SK-N-SH (cell line): Measurements from ENCODE around the gene NYAP1. TPM values are rescaled to one million over a fixed set of nuclear protein-coding genes. Genes with fewer than 3 reads are reported as not detected.
A peak's percentile ranks its signal among the peaks of the same experiment; 100 is the strongest.
"Not testable (repeated sequence)": the region's sequence is repeated elsewhere in the genome, so short reads cannot be mapped to it uniquely, and the experiment has no call there.

Experiments
- CTCF ChIA-PET: fragments of 300-600, 350-600 bp; formaldehyde crosslinking; extraction: SDS; loops from one replicate; lab custom pipeline; 2021; lab: Yijun Ruan, JAX
- POLR2A ChIA-PET: fragments of 350-600 bp; sonication (Branson Sonifier 250); formaldehyde crosslinking; extraction: SDS; loops from one replicate; lab custom pipeline; 2020; ENCODE audit warnings: antibody characterized with exemption, inconsistent platforms; lab: Yijun Ruan, JAX
- DNase-seq: peaks from one replicate; pipeline ENCODE4 v3.0.0; 2012
- H2AFZ ChIP-seq: fragments of 200-600 bp; sonication (generic); 2 replicates; pipeline ENCODE4 v1.8.1; 2016; ENCODE audit warnings: antibody characterized with exemption, mild to moderate bottlenecking, low read depth
- H3F3A ChIP-seq: fragments of 200-600 bp; sonication (generic); replicated peaks from 2 replicates; pipeline ENCODE3; 2016; ENCODE audit warnings: antibody characterized with exemption, mild to moderate bottlenecking; ENCODE audit not compliant: insufficient read depth
- H3K27ac ChIP-seq, 2 experiments: fragments of 200-500 bp in 1 of 2; fragments of 200-600 bp in 1 of 2; sonication (Bioruptor generic) in 1 of 2; sonication (generic), shearing (Covaris generic) in 1 of 2; 2 replicates each; pipeline versions ENCODE4 v1.5.1 to v1.6.1; 2014 to 2016; ENCODE audit warnings: low read depth in 2 of 2, inconsistent platforms in 1 of 2, low read length in 1 of 2, mild to moderate bottlenecking in 1 of 2, mixed read lengths in 1 of 2
- H3K27me3 ChIP-seq: fragments of 200-600 bp; sonication (generic), shearing (Covaris generic); 2 replicates; pipeline ENCODE4 v1.6.1; 2016; ENCODE audit warnings: mixed run types; ENCODE audit not compliant: insufficient read depth
- H3K36me3 ChIP-seq, 2 experiments: fragments of 200-500 bp in 1 of 2; fragments of 200-600 bp in 1 of 2; sonication (Bioruptor generic) in 1 of 2; sonication (generic) in 1 of 2; replicated peaks in 1 of 2; 2 replicates each; pipeline versions ENCODE3 to v1.5.1; 2014 to 2016; ENCODE audit warnings: low read length in 1 of 2, mild to moderate bottlenecking in 1 of 2; ENCODE audit not compliant: insufficient read depth in 2 of 2, control insufficient read depth in 1 of 2
- H3K4me1 ChIP-seq, 2 experiments: fragments of 200-500 bp in 1 of 2; fragments of 200-600 bp in 1 of 2; sonication (Bioruptor generic) in 1 of 2; sonication (generic), shearing (Covaris generic) in 1 of 2; 2 replicates each; pipeline versions ENCODE4 v1.5.1 to v1.6.1; 2014 to 2016; ENCODE audit warnings: low read depth in 1 of 2, low read length in 1 of 2, mixed run types in 1 of 2; ENCODE audit not compliant: insufficient read depth in 2 of 2, control insufficient read depth in 1 of 2
- H3K4me2 ChIP-seq: fragments of 200-600 bp; sonication (generic), shearing (Covaris generic); 2 replicates; pipeline ENCODE4 v1.6.1; 2017; ENCODE audit warnings: mixed run types
- H3K4me3 ChIP-seq, 2 experiments: fragments of 200-500 bp in 1 of 2; fragments of 200-600 bp in 1 of 2; sonication (Bioruptor generic) in 1 of 2; sonication (generic), shearing (Covaris generic) in 1 of 2; 2 replicates each; pipeline versions ENCODE4 v1.5.1 to v1.8.1; 2014 to 2016; ENCODE audit warnings: low read depth in 2 of 2, inconsistent platforms in 1 of 2, low read length in 1 of 2, mild to moderate bottlenecking in 1 of 2, mixed read lengths in 1 of 2, moderate library complexity in 1 of 2
- H3K79me2 ChIP-seq: fragments of 200-600 bp; sonication (generic); 2 replicates; pipeline ENCODE4 v1.8.1; 2017; ENCODE audit warnings: mild to moderate bottlenecking; ENCODE audit not compliant: insufficient read depth
- H3K9ac ChIP-seq: fragments of 200-600 bp; sonication (generic); 2 replicates; pipeline ENCODE4 v1.6.1; 2017; ENCODE audit warnings: mixed run types
- H3K9me2 ChIP-seq: fragments of 200-600 bp; sonication (generic); 2 replicates; pipeline ENCODE4 v1.6.1; 2017; ENCODE audit warnings: mixed run types
- H3K9me3 ChIP-seq: fragments of 200-600 bp; sonication (generic); 2 replicates; pipeline ENCODE4 v1.6.1; 2017; ENCODE audit warnings: mixed run types, mild to moderate bottlenecking, moderate library complexity
- H4K20me1 ChIP-seq: fragments of 200-600 bp; sonication (generic); 2 replicates; pipeline ENCODE4 v1.6.1; 2017; ENCODE audit warnings: mild to moderate bottlenecking, mixed run types; ENCODE audit not compliant: insufficient read depth
- ELF1 ChIP-seq: IDR thresholded peaks from 2 replicates; pipeline ENCODE4 v1.4.0; 2012
- FOSL2 ChIP-seq: IDR thresholded peaks from 2 replicates; pipeline ENCODE4 v1.4.0; 2012; ENCODE audit warnings: low read depth, mild to moderate bottlenecking, moderate library complexity, borderline replicate concordance
- IRF3 ChIP-seq: fragments of 150-350 bp; IDR thresholded peaks from 2 replicates; pipeline ENCODE4 v1.6.1; 2016; ENCODE audit warnings: mild to moderate bottlenecking, low read depth, low read length
- MEF2A ChIP-seq: IDR thresholded peaks from 2 replicates; pipeline ENCODE4 v1.4.0; 2012; ENCODE audit warnings: low read depth, borderline replicate concordance
- POLR2AphosphoS5 ChIP-seq: IDR thresholded peaks from 2 replicates; pipeline ENCODE4 v1.6.1; 2012; ENCODE audit warnings: low read depth, low read length
- RFX5 ChIP-seq: IDR thresholded peaks from 2 replicates; pipeline ENCODE4 v1.6.1; 2012; ENCODE audit warnings: mild to moderate bottlenecking, improper control_type of control experiment, low read length
- ZBTB33 ChIP-seq: IDR thresholded peaks from 2 replicates; pipeline ENCODE4 v1.4.0; 2012; ENCODE audit warnings: low read depth, borderline replicate concordance
- WGBS: methylation state at CpG from one replicate; pipeline ENCODE4 v1.1.6; 2017; ENCODE audit warnings: low lambda C conversion rate; 5-methylcytosine and 5-hydroxymethylcytosine counted together
- polyA plus RNA-seq, 3 experiments: library from polyadenylated mRNA; depleted of rRNA; stranded (reverse); fragments of >200 nt; gene quantifications; 2 replicates each; pipeline ENCODE4 v1.2.3, GENCODE V29; 2012

Gene NYAP1
- polyA plus RNA-seq, 1 of the 3 experiments (the other 2 are of a cell fraction), result 6.0 TPM

DNA sequence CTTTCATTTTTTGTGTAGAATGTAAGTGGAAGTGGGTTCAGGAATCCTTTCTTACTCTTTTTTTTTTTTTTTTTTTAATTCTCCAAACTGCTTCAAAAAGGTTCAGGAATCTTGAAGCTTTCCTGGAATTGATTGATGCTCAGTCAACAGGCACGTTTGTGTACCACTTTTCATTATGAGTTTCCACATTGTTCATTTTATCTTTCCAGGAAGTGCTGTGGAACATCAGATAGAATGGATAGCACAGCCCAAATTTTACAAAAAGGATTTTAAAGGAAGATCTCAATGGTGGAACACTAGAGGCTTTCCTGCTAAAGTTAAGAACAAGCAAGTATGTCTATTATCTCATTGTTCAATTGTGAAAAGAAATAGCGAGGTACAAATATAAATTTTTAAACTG lies 45.6 kb upstream of the NYAP1 start:
- POLR2A ChIA-PET, result interaction anchor here (1.6 kb wide), 1 partner anchor 10 kb away, joined by 7 read pairs; the partner anchor contains the start of gene ZCWPW1
- DNase-seq, result no peak

GRCh38 chr7:100438731-100439130 lies 45.0 kb upstream of the NYAP1 start:
- POLR2A ChIA-PET, H2AFZ ChIP-seq, H3K9me3 ChIP-seq, H3K27me3 ChIP-seq, H3K9ac ChIP-seq, H3K4me3 ChIP-seq, H3K27ac ChIP-seq, H3K9me2 ChIP-seq, DNase-seq, H3K4me2 ChIP-seq, H4K20me1 ChIP-seq: not testable (repeated sequence)
- peaks cover 6 to 16% of the 10 kb centered on the region in 2 experiments; a peak in 3 of 4 replicates for H3K4me1 ChIP-seq
- H3K79me2 ChIP-seq, result peaks cover 22% of the 10 kb centered on the region
- CTCF ChIA-PET, result interaction anchor here (0.7 to 3.0 kb wide), 4 partner anchors 12 to 310 kb away, joined by 3 to 21 read pairs (median 8); no protein-coding TSS in a partner anchor
- H3F3A ChIP-seq, result peaks cover 37% of the 10 kb centered on the region
- H3K36me3 ChIP-seq, result peaks cover 14 to 16% of the 10 kb centered on the region in 2 experiments
- WGBS, result 91% methylated on average over 8 of the region's 8 CpGs

More for the DNA sequence above, 45.6 kb upstream of the NYAP1 start:
- Histone ChIP-seq H3K9me3 (no peaks in the 10 kb centered on the region), H3K36me3 (peaks cover 20 to 22% of the 10 kb centered on the region in 2 experiments), H3K9ac (no peak overlapping the region), H3K4me2 (no peak overlapping the region), H3K4me3 (no peak overlapping the region), H3K9me2 (no peaks in the 10 kb centered on the region), H3K27ac (no peak overlapping the region), H3K4me1 (peaks cover 6 to 21% of the 10 kb centered on the region in 2 experiments; a peak in 3 of 4 replicates), H3K79me2 (peaks cover 27% of the 10 kb centered on the region), H2AFZ (no peak overlapping the region), H3F3A (peaks cover 42% of the 10 kb centered on the region), H3K27me3 (no peaks in the 10 kb centered on the region), H4K20me1 (no peaks in the 10 kb centered on the region)
- TF ChIP-seq POLR2AphosphoS5 (no peak), RFX5 (no peak), ELF1 (no peak), FOSL2 (no peak), ZBTB33 (no peak), IRF3 (no peak), MEF2A (no peak)
- CTCF ChIA-PET, result interaction anchor here (0.7 to 3.1 kb wide), 7 partner anchors 12 to 310 kb away, joined by 3 to 30 read pairs (median 4); no protein-coding TSS in a partner anchor
- 67% methylated on average over 2 of the region's 2 CpGs for WGBS

DNA sequence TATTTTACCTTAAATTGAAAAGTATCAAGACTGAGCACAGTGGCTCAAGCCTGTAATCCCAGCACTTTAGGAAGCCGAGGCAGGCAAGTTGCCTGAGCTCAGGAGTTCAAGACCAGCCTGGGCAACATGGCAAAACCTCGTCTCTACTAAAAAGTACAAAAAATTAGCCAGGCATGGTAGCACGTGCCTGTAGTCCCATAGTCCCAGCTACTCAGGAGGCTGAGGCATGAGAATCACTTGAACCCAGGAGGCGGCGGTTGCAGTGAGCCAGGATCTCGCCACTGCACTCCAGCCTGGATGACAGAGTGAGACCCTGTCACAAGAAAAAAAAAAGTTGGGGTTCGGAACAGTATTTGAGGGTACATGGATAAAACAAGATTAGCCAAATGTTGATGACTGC lies 44.5 kb upstream of the NYAP1 start:
- 89% methylated on average over 7 of the region's 7 CpGs for WGBS
- Histone ChIP-seq H3K27ac (peak overlapping the region in 1 of 2 experiments; percentile 58; a peak in 2 of 4 replicates), H3K79me2 (peaks cover 16% of the 10 kb centered on the region), H3K36me3 (peaks cover 9 to 11% of the 10 kb centered on the region in 2 experiments), H3K4me1 (peaks cover 6 to 12% of the 10 kb centered on the region in 2 experiments), H2AFZ (peak overlapping the region; percentile 73), H3F3A (peaks cover 36% of the 10 kb centered on the region)
- DNase-seq, H3K4me3 ChIP-seq, H3K4me2 ChIP-seq, H3K9me3 ChIP-seq, H3K27me3 ChIP-seq, H4K20me1 ChIP-seq, H3K9me2 ChIP-seq, H3K9ac ChIP-seq, POLR2A ChIA-PET: not testable (repeated sequence)
- CTCF ChIA-PET, result interaction anchor here (1.0 to 3.0 kb wide), 3 partner anchors 11 to 311 kb away, joined by 4 to 21 read pairs (median 4); no protein-coding TSS in a partner anchor
